ENCODE results near the gene DHTKD1.

DNA sequence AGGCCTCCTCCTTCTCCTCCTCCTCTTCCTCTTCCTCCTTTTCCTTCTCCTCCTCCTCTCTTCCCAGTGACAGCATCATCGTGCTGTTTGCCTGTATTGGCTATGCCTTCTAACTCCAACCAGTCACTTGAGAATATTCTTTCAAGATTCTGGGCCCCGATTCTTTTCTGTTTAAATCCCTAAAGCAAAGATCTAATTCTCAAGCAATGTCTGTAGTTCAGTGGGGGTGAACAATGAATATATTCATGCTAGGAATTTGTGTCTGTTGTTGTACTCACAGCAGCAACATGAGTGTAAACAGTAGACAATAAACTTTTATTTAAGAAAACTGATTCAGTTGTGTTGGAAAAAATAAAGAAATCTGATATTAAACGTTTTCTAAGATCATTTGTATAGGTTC, 96.3 kb downstream of the DHTKD1 start:
- TF ChIP-seq POLR2A (IDR thresholded peaks at IDR 0.05; ENCODE audit: low read depth, low read length) = no peak
- no peak for TF ChIP-seq POLR2AphosphoS5 (IDR thresholded peaks at IDR 0.05; ENCODE audit: low read depth, low read length)
- no peak for TF ChIP-seq TAF1 (IDR thresholded peaks at IDR 0.05; ENCODE audit: borderline replicate concordance, low read depth, low read length)
